Nephron (organoid): Measurements from ENCODE around the gene SC5D.

Source experiments
- H3K27ac Mint-ChIP-seq, 3 experiments: 2 replicates each; pipeline ENCODE4 v1.8.0; 2020; ENCODE audit warnings: mixed read lengths in 3 of 3, mild to moderate bottlenecking in 2 of 3, moderate library complexity in 1 of 3
- H3K27me3 Mint-ChIP-seq: 2 replicates; pipeline ENCODE4 v1.8.0; 2021; ENCODE audit warnings: low read depth, mild to moderate bottlenecking, moderate library complexity, mixed read lengths
- H3K36me3 Mint-ChIP-seq: 2 replicates; pipeline ENCODE4 v1.8.0; 2020; ENCODE audit warnings: low read depth, mixed read lengths
- H3K4me1 Mint-ChIP-seq: 2 replicates; pipeline ENCODE4 v1.8.0; 2020; ENCODE audit warnings: mixed read lengths
- H3K4me3 Mint-ChIP-seq, 3 experiments: 2 replicates each; pipeline ENCODE4 v1.8.0; 2020; ENCODE audit warnings: mild to moderate bottlenecking in 3 of 3, mixed read lengths in 3 of 3, moderate library complexity in 2 of 3
- H3K9me3 Mint-ChIP-seq: 2 replicates; pipeline ENCODE4 v1.8.0; 2020; ENCODE audit warnings: mixed read lengths
- CTCF ChIP-seq, 3 experiments: fragments of 200-600 bp; sonication (generic); IDR thresholded peaks; one replicate each; pipeline ENCODE4 v1.5.0; 2021; ENCODE audit warnings: antibody characterized with exemption in 3 of 3; ENCODE audit not compliant: unreplicated experiment in 3 of 3

Gene SC5D

DNA sequence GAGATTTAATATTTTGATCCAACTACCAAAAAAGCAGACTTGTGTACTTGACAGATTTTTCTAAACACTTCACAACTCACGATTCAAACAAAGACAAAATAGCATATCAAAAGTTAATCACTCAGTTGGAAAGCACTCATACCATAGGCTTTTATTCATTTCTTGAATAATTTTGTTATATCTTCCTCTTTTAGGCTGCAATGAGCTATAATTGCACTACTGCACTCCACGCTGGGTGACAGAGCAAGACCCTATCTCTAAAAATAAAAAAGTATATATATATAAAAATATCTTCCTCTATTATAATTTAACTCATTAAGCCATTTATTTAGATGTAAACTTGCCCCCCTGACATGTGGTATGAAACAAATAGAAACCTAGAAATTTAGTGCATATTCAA, 19.9 kb downstream of the SC5D start:
- no peak for TF ChIP-seq CTCF (IDR thresholded peaks at IDR 0.05; ENCODE audit: unreplicated experiment in 3 of 3)
- H3K27me3 Mint-ChIP-seq, result no peaks in the 10 kb centered on the region

GRCh38 chr11:121318848-121319834, 26.6 kb downstream of the SC5D start:
- Mint-ChIP-seq H3K27me3 (peaks cover 3% of the 10 kb centered on the region), H3K27ac (peak overlapping the region in 2 of 3 experiments; percentile 15 to 60), H3K36me3 (no peaks in the 10 kb centered on the region), H3K4me3 (no peak overlapping the region), H3K4me1 (peaks cover 7% of the 10 kb centered on the region), H3K9me3 (no peaks in the 10 kb centered on the region)
- TF ChIP-seq CTCF (IDR thresholded peaks at IDR 0.05; ENCODE audit: unreplicated experiment in 3 of 3), result peak; percentile 73 to 83 (median 76)

More for the DNA sequence above, 19.9 kb downstream of the SC5D start:
- Mint-ChIP-seq H3K9me3 (no peaks in the 10 kb centered on the region), H3K4me3 (no peak overlapping the region), H3K27ac (no peak overlapping the region), H3K36me3 (peaks cover 26% of the 10 kb centered on the region), H3K4me1 (no peaks in the 10 kb centered on the region)

GRCh38 chr11:121321614-121322243, 29.2 kb downstream of the SC5D start:
- peaks cover 7% of the 10 kb centered on the region for H3K4me1 Mint-ChIP-seq
- peak overlapping the region in 1 of 3 experiments; percentile 7 for H3K27ac Mint-ChIP-seq
- no peaks in the 10 kb centered on the region for H3K36me3 Mint-ChIP-seq
- peaks cover 7% of the 10 kb centered on the region for H3K27me3 Mint-ChIP-seq
- peak; percentile 29 to 31 (median 31) for TF ChIP-seq CTCF (IDR thresholded peaks at IDR 0.05; ENCODE audit: unreplicated experiment in 3 of 3)
- no peaks in the 10 kb centered on the region for H3K9me3 Mint-ChIP-seq
- no peak overlapping the region for H3K4me3 Mint-ChIP-seq

- Mint-ChIP-seq H3K27me3 (peaks cover 7% of the 10 kb centered on the region), H3K36me3 (no peaks in the 10 kb centered on the region), H3K4me3 (no peak overlapping the region), H3K27ac (no peak overlapping the region), H3K4me1 (peaks cover 7% of the 10 kb centered on the region), H3K9me3 (no peaks in the 10 kb centered on the region)
- TF ChIP-seq CTCF (IDR thresholded peaks at IDR 0.05; ENCODE audit: unreplicated experiment in 3 of 3), result peak; percentile 32 to 35 (median 33)
Observed at GRCh38 chr11:121323046-121323607, 30.6 kb downstream of the SC5D start.

DNA sequence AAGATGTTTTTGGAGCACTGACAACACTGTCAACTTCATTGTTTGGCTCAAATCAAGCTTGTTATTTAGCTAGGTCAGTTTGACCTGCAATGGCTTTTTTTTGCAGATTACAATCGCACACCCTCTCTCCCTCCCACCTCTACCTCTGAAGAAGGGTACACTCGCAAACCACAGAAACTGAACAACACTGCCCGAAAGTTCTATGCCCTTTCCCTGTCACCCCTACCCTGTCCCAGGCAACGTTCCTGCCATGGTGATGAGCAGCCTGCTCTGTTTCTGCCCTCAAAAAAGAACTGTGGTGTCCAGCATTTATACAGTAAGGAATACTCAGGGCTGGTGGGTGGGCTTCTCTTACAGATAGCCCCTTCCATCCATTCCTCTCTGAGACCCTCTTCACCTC, 33.7 kb downstream of the SC5D start:
- Mint-ChIP-seq H3K4me1 (no peaks in the 10 kb centered on the region), H3K27me3 (peaks cover 4% of the 10 kb centered on the region), H3K9me3 (no peaks in the 10 kb centered on the region), H3K27ac (no peak overlapping the region), H3K36me3 (no peaks in the 10 kb centered on the region), H3K4me3 (no peak overlapping the region)
- no peak for TF ChIP-seq CTCF (IDR thresholded peaks at IDR 0.05; ENCODE audit: unreplicated experiment in 3 of 3)
